ENCODE results near the gene RGMB.

Gene RGMB

GRCh38 chr5:98827588-98828284 is 54.3 kb downstream of the RGMB start:
- no peak for DNase-seq (ENCODE audit: low read depth)

GRCh38 chr5:98836175-98836574 is 62.7 kb downstream of the RGMB start:
- no peak for DNase-seq (ENCODE audit: low read depth)

GRCh38 chr5:98839469-98840383 is 66.3 kb downstream of the RGMB start:
- DNase-seq (ENCODE audit: low read depth), result peak; percentile 38

GRCh38 chr5:98840946-98841345 is 67.5 kb downstream of the RGMB start:
- no peak for DNase-seq (ENCODE audit: low read depth)

GRCh38 chr5:98843481-98843880 is 70.0 kb downstream of the RGMB start:
- DNase-seq (ENCODE audit: low read depth), result no peak

GRCh38 chr5:98844865-98845264 is 71.4 kb downstream of the RGMB start:
- no peak for DNase-seq (ENCODE audit: low read depth)

- DNase-seq (ENCODE audit: low read depth), result no peak
Observed at GRCh38 chr5:98845878-98846277, 72.4 kb downstream of the RGMB start.
